ENCODE data around the gene CNTF. TPM values are rescaled to one million over a fixed set of nuclear protein-coding genes. Genes with fewer than 3 reads are reported as not detected.

Gene CNTF
- total RNA-seq, 1 experiment from 2014 or later: 1.6 TPM

DNA sequence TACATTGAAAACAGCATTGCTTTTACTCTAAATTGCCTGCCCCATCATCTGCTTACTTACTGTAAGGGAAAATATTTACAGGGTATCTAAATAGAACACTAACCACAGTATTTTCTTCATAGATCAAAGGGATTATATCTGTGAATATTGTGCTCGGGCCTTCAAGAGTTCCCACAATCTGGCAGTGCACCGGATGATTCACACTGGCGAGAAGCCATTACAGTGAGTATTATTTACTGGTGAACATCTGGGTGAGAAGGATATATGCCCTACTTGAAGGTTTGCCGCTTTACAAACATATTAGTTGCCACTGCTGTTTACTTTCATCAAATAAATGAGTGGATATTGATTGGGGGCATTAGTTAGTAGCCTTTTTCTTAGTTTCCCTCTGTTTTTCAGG is 5.9 kb upstream of the CNTF start:
- H3K36me3 Mint-ChIP-seq: peaks cover 79% of the 10 kb centered on the region
- no peaks in the 10 kb centered on the region for H3K27me3 Mint-ChIP-seq (ENCODE audit: low read depth)
- no peak for ATAC-seq

DNA sequence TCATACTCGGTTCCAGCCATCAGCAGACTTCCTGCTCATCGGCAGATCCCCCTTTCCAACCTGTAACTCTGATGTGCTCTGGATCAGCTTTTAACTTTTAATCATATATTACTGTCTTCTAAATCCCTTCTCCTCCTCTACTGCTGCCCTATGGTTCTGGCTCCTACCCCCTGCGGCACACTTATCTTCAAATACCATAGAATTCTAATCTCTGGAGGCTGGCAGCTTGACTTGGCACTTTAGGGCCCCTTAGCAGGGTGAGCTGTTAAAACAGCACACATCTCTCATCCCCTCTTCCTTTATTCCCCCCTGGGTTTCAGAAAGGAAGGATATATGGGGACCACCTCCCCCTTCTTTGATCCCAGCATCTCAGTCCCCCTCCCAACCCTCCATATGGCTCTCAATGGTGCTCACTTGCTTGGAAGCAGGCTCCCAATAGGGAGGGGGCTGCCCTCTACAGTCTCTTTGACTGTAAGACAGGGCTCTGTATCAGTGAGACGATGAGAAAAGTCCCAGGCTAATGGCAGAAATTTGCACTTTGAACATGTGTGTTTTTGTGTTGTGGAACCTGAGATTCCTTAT is 4.4 kb upstream of the CNTF start:
- CTCF ChIA-PET: interaction anchor here (0.7 to 1.1 kb wide), 2 partner anchors 12 to 440 kb away, joined by 4 read pairs; no protein-coding TSS in a partner anchor
- Mint-ChIP-seq H3K9me3 (no peaks in the 10 kb centered on the region), H3K4me3 (no peak overlapping the region), H3K36me3 (peaks cover 74% of the 10 kb centered on the region), H3K27me3 (ENCODE audit: low read depth) (no peaks in the 10 kb centered on the region), H3K4me1 (no peaks in the 10 kb centered on the region), H3K27ac (no peak overlapping the region)
- DNase-seq (ENCODE audit: low spot score) (no peak), ATAC-seq (peak; percentile 81)
- TF ChIP-seq, protein P1, sequence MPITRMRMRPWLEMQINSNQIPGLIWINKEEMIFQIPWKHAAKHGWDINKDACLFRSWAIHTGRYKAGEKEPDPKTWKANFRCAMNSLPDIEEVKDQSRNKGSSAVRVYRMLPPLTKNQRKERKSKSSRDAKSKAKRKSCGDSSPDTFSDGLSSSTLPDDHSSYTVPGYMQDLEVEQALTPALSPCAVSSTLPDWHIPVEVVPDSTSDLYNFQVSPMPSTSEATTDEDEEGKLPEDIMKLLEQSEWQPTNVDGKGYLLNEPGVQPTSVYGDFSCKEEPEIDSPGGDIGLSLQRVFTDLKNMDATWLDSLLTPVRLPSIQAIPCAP (CRISPR knock-in tag; IDR thresholded peaks at IDR 0.05): no peak
- TF ChIP-seq, protein P2, sequence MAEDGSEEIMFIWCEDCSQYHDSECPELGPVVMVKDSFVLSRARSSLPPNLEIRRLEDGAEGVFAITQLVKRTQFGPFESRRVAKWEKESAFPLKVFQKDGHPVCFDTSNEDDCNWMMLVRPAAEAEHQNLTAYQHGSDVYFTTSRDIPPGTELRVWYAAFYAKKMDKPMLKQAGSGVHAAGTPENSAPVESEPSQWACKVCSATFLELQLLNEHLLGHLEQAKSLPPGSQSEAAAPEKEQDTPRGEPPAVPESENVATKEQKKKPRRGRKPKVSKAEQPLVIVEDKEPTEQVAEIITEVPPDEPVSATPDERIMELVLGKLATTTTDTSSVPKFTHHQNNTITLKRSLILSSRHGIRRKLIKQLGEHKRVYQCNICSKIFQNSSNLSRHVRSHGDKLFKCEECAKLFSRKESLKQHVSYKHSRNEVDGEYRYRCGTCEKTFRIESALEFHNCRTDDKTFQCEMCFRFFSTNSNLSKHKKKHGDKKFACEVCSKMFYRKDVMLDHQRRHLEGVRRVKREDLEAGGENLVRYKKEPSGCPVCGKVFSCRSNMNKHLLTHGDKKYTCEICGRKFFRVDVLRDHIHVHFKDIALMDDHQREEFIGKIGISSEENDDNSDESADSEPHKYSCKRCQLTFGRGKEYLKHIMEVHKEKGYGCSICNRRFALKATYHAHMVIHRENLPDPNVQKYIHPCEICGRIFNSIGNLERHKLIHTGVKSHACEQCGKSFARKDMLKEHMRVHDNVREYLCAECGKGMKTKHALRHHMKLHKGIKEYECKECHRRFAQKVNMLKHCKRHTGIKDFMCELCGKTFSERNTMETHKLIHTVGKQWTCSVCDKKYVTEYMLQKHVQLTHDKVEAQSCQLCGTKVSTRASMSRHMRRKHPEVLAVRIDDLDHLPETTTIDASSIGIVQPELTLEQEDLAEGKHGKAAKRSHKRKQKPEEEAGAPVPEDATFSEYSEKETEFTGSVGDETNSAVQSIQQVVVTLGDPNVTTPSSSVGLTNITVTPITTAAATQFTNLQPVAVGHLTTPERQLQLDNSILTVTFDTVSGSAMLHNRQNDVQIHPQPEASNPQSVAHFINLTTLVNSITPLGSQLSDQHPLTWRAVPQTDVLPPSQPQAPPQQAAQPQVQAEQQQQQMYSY (CRISPR knock-in tag; IDR thresholded peaks at IDR 0.05): no peak
- TF ChIP-seq ZNF232 (CRISPR knock-in tag; IDR thresholded peaks at IDR 0.05) (no peak), RORB (CRISPR knock-in tag; IDR thresholded peaks at IDR 0.05) (no peak), JAZF1 (CRISPR knock-in tag; IDR thresholded peaks at IDR 0.05) (no peak), TCF7 (CRISPR knock-in tag; IDR thresholded peaks at IDR 0.05; ENCODE audit: low read depth) (no peak), ELF4 (CRISPR knock-in tag; IDR thresholded peaks at IDR 0.05; ENCODE audit: low read depth) (no peak), NFE2L1 (CRISPR knock-in tag; IDR thresholded peaks at IDR 0.05) (no peak), ZNF138 (CRISPR knock-in tag; conservative IDR thresholded peaks at IDR 0.05) (no peak)
- TF ChIP-seq, protein P3, sequence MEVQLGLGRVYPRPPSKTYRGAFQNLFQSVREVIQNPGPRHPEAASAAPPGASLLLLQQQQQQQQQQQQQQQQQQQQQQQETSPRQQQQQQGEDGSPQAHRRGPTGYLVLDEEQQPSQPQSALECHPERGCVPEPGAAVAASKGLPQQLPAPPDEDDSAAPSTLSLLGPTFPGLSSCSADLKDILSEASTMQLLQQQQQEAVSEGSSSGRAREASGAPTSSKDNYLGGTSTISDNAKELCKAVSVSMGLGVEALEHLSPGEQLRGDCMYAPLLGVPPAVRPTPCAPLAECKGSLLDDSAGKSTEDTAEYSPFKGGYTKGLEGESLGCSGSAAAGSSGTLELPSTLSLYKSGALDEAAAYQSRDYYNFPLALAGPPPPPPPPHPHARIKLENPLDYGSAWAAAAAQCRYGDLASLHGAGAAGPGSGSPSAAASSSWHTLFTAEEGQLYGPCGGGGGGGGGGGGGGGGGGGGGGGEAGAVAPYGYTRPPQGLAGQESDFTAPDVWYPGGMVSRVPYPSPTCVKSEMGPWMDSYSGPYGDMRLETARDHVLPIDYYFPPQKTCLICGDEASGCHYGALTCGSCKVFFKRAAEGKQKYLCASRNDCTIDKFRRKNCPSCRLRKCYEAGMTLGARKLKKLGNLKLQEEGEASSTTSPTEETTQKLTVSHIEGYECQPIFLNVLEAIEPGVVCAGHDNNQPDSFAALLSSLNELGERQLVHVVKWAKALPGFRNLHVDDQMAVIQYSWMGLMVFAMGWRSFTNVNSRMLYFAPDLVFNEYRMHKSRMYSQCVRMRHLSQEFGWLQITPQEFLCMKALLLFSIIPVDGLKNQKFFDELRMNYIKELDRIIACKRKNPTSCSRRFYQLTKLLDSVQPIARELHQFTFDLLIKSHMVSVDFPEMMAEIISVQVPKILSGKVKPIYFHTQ (CRISPR knock-in tag; IDR thresholded peaks at IDR 0.05): no peak
- TF ChIP-seq, protein P4, sequence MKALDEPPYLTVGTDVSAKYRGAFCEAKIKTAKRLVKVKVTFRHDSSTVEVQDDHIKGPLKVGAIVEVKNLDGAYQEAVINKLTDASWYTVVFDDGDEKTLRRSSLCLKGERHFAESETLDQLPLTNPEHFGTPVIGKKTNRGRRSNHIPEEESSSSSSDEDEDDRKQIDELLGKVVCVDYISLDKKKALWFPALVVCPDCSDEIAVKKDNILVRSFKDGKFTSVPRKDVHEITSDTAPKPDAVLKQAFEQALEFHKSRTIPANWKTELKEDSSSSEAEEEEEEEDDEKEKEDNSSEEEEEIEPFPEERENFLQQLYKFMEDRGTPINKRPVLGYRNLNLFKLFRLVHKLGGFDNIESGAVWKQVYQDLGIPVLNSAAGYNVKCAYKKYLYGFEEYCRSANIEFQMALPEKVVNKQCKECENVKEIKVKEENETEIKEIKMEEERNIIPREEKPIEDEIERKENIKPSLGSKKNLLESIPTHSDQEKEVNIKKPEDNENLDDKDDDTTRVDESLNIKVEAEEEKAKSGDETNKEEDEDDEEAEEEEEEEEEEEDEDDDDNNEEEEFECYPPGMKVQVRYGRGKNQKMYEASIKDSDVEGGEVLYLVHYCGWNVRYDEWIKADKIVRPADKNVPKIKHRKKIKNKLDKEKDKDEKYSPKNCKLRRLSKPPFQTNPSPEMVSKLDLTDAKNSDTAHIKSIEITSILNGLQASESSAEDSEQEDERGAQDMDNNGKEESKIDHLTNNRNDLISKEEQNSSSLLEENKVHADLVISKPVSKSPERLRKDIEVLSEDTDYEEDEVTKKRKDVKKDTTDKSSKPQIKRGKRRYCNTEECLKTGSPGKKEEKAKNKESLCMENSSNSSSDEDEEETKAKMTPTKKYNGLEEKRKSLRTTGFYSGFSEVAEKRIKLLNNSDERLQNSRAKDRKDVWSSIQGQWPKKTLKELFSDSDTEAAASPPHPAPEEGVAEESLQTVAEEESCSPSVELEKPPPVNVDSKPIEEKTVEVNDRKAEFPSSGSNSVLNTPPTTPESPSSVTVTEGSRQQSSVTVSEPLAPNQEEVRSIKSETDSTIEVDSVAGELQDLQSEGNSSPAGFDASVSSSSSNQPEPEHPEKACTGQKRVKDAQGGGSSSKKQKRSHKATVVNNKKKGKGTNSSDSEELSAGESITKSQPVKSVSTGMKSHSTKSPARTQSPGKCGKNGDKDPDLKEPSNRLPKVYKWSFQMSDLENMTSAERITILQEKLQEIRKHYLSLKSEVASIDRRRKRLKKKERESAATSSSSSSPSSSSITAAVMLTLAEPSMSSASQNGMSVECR (CRISPR knock-in tag; IDR thresholded peaks at IDR 0.05; ENCODE audit: borderline replicate concordance): no peak
- TF ChIP-seq, protein P5, sequence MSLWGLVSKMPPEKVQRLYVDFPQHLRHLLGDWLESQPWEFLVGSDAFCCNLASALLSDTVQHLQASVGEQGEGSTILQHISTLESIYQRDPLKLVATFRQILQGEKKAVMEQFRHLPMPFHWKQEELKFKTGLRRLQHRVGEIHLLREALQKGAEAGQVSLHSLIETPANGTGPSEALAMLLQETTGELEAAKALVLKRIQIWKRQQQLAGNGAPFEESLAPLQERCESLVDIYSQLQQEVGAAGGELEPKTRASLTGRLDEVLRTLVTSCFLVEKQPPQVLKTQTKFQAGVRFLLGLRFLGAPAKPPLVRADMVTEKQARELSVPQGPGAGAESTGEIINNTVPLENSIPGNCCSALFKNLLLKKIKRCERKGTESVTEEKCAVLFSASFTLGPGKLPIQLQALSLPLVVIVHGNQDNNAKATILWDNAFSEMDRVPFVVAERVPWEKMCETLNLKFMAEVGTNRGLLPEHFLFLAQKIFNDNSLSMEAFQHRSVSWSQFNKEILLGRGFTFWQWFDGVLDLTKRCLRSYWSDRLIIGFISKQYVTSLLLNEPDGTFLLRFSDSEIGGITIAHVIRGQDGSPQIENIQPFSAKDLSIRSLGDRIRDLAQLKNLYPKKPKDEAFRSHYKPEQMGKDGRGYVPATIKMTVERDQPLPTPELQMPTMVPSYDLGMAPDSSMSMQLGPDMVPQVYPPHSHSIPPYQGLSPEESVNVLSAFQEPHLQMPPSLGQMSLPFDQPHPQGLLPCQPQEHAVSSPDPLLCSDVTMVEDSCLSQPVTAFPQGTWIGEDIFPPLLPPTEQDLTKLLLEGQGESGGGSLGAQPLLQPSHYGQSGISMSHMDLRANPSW (CRISPR knock-in tag; conservative IDR thresholded peaks at IDR 0.05; ENCODE audit: low read depth): no peak
- TF ChIP-seq, protein P6, sequence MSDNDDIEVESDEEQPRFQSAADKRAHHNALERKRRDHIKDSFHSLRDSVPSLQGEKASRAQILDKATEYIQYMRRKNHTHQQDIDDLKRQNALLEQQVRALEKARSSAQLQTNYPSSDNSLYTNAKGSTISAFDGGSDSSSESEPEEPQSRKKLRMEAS (CRISPR knock-in tag; IDR thresholded peaks at IDR 0.05): no peak
- POLR2A ChIA-PET: no interaction called here

More for the DNA sequence above, 5.9 kb upstream of the CNTF start:
- Mint-ChIP-seq H3K27ac (no peak overlapping the region), H3K4me3 (no peak overlapping the region), H3K4me1 (no peaks in the 10 kb centered on the region), H3K9me3 (no peaks in the 10 kb centered on the region)
- ChIA-PET POLR2A (no interaction called here), CTCF (no interaction called here)
- no peak for DNase-seq (ENCODE audit: low spot score)
- TF ChIP-seq TEAD1 (CRISPR knock-in tag; IDR thresholded peaks at IDR 0.05) (no peak), TEAD4 (CRISPR knock-in tag; IDR thresholded peaks at IDR 0.05) (no peak), GTF2I (CRISPR knock-in tag; conservative IDR thresholded peaks at IDR 0.05) (no peak), GABPB1 (CRISPR knock-in tag; IDR thresholded peaks at IDR 0.05) (no peak), SP1 (CRISPR knock-in tag; conservative IDR thresholded peaks at IDR 0.05) (no peak), NR3C1 (CRISPR knock-in tag; conservative IDR thresholded peaks at IDR 0.05; ENCODE audit: low read depth) (no peak), ZNF219 (CRISPR knock-in tag; IDR thresholded peaks at IDR 0.05; ENCODE audit: borderline replicate concordance) (no peak), EMX1 (CRISPR knock-in tag; IDR thresholded peaks at IDR 0.05) (no peak)
- TF ChIP-seq, protein P7, sequence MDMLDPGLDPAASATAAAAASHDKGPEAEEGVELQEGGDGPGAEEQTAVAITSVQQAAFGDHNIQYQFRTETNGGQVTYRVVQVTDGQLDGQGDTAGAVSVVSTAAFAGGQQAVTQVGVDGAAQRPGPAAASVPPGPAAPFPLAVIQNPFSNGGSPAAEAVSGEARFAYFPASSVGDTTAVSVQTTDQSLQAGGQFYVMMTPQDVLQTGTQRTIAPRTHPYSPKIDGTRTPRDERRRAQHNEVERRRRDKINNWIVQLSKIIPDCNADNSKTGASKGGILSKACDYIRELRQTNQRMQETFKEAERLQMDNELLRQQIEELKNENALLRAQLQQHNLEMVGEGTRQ (CRISPR knock-in tag; IDR thresholded peaks at IDR 0.05): no peak
